ENCODE measurements around the gene INHBE. TPM values are rescaled to one million over a fixed set of nuclear protein-coding genes. Genes with fewer than 3 reads are reported as not detected.

Gene INHBE
- total RNA-seq, 1 donor from 2014 or later = 0.26 TPM

DNA sequence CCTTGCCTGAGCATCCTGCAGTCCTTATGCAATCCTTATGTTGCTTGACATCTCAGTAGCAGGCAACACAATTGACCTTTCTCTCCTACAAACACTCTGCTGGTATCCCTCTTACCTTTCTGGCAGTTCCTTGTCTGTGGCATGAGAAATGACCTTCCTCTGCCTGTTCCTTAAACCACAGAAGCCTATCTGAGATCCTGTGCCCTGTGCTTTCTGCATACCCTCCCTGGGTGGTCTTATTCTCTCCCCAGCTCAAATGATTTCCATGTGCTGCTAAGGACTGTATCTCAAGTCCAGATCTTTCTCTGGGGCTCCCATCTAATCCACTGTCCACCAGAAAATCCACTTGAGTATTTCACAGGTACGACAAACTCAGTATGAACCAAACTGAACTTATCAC lies 26.6 kb downstream of the INHBE start:
- no peak for FAIRE-seq

GRCh38 chr12:57483466-57483865 lies 28.4 kb downstream of the INHBE start:
- FAIRE-seq (no peak), DNase-seq (ENCODE audit: low read depth) (no peak)
- Histone ChIP-seq H3K4me3 (ENCODE audit: low read depth, low read length) (no peak overlapping the region), H3K27me3 (ENCODE audit: control insufficient read depth, insufficient read depth, low read length) (peaks cover 4% of the 10 kb centered on the region), H3K36me3 (ENCODE audit: control insufficient read depth, insufficient read depth, low read length) (no peaks in the 10 kb centered on the region)
- no peak for TF ChIP-seq CTCF (IDR thresholded peaks at IDR 0.05; ENCODE audit: insufficient read depth, low read length, severe bottlenecking)

More for the DNA sequence above, 26.6 kb downstream of the INHBE start:
- H3K4me3 ChIP-seq (ENCODE audit: low read depth, low read length) = no peak overlapping the region
- no peak for DNase-seq (ENCODE audit: low read depth)
- peaks cover 7% of the 10 kb centered on the region for H3K27me3 ChIP-seq (ENCODE audit: control insufficient read depth, insufficient read depth, low read length)
- H3K36me3 ChIP-seq (ENCODE audit: control insufficient read depth, insufficient read depth, low read length) = no peaks in the 10 kb centered on the region
- TF ChIP-seq CTCF (IDR thresholded peaks at IDR 0.05; ENCODE audit: insufficient read depth, low read length, severe bottlenecking) = no peak

DNA sequence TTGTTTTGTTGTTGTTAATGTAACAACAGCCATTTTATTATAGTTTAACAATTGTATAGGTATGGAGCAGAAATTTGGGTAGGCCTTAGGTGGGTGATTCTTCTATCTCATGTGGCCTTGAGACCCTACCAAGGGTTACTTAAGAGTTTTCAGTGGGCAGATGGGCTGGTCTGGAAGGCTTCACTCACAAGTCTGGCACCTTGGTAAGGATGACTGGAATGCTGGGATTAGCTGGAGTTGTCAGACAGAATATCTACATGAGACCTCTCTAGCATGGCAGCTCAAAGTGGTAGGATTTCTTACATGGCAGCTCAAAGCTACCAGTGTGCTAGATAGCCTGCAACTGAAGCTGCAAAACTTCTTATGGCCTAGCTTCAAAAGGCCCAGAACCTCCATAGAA lies 30.6 kb downstream of the INHBE start:
- FAIRE-seq (no peak), DNase-seq (ENCODE audit: low read depth) (no peak)
- Histone ChIP-seq H3K27me3 (ENCODE audit: control insufficient read depth, insufficient read depth, low read length) (peaks cover 2% of the 10 kb centered on the region), H3K36me3 (ENCODE audit: control insufficient read depth, insufficient read depth, low read length) (peaks cover 15% of the 10 kb centered on the region), H3K4me3 (ENCODE audit: low read depth, low read length) (no peak overlapping the region)
- no peak for TF ChIP-seq CTCF (IDR thresholded peaks at IDR 0.05; ENCODE audit: insufficient read depth, low read length, severe bottlenecking)

DNA sequence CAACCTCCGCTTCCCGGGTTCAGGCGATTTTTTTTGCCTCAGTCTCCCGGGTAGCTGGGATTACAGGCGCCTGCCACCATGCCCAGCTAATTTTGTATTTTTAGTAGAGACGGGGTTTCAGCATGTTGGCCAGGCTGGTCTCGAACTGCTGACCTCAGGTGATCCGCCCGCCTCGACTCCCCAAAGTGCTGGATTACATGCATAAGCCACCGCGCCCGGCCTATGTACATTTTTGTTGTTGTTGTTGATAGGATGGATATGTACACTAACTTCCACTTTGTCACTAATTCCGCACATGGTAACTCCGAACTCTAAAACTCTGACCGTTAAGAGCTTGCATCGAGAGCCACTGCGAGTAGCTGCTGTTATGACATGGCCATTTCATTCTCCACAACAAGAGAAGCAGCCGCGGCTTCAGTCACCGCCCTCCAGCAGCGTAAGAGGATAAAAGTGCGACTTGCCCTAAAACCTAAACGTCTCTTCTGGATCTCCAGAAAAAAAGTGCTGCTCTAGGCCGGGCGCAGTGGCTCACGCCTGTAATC lies 32.0 kb downstream of the INHBE start:
- DNase-seq (ENCODE audit: low read depth) (no peak), FAIRE-seq (no peak)
- H3K4me3 ChIP-seq (ENCODE audit: low read depth, low read length) = no peak overlapping the region
- TF ChIP-seq CTCF (IDR thresholded peaks at IDR 0.05; ENCODE audit: insufficient read depth, low read length, severe bottlenecking) = no peak
- peaks cover 20% of the 10 kb centered on the region for H3K36me3 ChIP-seq (ENCODE audit: control insufficient read depth, insufficient read depth, low read length)
- no peaks in the 10 kb centered on the region for H3K27me3 ChIP-seq (ENCODE audit: control insufficient read depth, insufficient read depth, low read length)

DNA sequence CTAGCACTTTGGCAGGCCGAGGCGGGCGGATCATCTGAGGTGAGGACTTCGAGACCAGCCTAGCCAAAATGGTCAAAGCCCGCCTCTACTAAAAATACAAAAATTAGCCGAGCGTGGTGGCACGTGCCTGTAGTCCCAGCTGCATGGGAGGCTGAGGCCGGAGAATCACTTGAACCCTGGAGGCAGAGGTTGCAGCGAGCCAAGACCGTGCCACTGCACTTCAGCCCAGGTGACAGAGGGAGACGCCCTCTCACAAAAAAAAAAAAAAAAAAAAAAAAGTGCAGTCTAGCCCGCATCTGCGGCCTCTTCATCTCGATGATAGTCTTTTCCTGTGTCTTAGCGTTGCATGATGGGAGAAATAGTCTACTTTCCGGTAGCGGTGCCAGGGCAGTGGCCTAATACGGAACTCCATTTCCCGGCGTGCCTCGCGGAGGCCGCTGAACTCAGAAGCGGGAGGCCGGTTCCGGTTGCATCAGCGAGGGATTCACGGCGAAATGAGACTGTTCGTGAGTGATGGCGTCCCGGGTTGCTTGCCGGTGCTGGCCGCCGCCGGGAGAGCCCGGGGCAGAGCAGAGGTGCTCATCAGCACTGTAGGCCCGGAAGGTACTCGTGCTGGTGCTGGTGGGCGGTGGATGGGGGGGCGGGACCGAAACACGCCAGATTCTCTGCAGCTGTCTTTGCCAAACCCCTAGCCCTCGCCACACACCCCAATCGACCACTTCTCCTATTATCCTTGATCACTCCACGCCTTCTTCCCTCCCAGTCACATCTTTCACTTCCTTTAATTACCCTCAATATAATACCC lies 32.7 kb downstream of the INHBE start, which contains the start of gene MARS1:
Gene MARS1 (plus strand): TSS at position 472 of the 805 bp plus-strand sequence. CDS start 23 bp downstream, at position 495.
- no peaks in the 10 kb centered on the region for H3K27me3 ChIP-seq (ENCODE audit: control insufficient read depth, insufficient read depth, low read length)
- no peak for FAIRE-seq
- TF ChIP-seq CTCF (IDR thresholded peaks at IDR 0.05; ENCODE audit: insufficient read depth, low read length, severe bottlenecking) = peak; percentile 14
- peaks cover 23% of the 10 kb centered on the region for H3K36me3 ChIP-seq (ENCODE audit: control insufficient read depth, insufficient read depth, low read length)
- peak within 1 kb of the TSS; percentile 76 for H3K4me3 ChIP-seq (ENCODE audit: low read depth, low read length)
- DNase-seq (ENCODE audit: low read depth) = peak; percentile 97

All from bronchial epithelial cell (primary cell).